GM21390 (cell line): ENCODE results near the gene ALLC.

ENCODE experiments used
- ATAC-seq: cut with Tn5 transposase; IDR thresholded peaks from one replicate; pipeline ENCODE4 v1.9.1; 2021; ENCODE audit not compliant: unreplicated experiment

ALLC gene

GRCh38 chr2:3743951-3744555 is 86.1 kb downstream of the ALLC start:
- ATAC-seq = no peak

GRCh38 chr2:3745920-3746319 is 87.9 kb downstream of the ALLC start:
- no peak for ATAC-seq

GRCh38 chr2:3747032-3747654 is 89.1 kb downstream of the ALLC start:
- no peak for ATAC-seq

- ATAC-seq = no peak
Observed at GRCh38 chr2:3747826-3748225, 89.8 kb downstream of the ALLC start.

GRCh38 chr2:3749201-3749600 is 91.2 kb downstream of the ALLC start:
- no peak for ATAC-seq

GRCh38 chr2:3751251-3751650 is 93.3 kb downstream of the ALLC start:
- ATAC-seq = no peak

GRCh38 chr2:3751806-3752205 is 93.8 kb downstream of the ALLC start:
- ATAC-seq = no peak
